Gastrocnemius medialis (tissue), 4 donors: ENCODE data around the gene IWS1.

Experiments
- POLR2A ChIP-seq, 2 donors: fragments of 450-650 bp; IDR thresholded peaks; one replicate each; pipeline ENCODE4 v1.6.1; 2017; ENCODE audit warnings: antibody characterized with exemption in 2 of 2, mild to moderate bottlenecking in 2 of 2, moderate library complexity in 2 of 2
- TF ChIP-seq, protein P1 (sequence below), 5 experiments: fragments of 450-650 bp in 3 of 5; fragments of 200-600 bp in 2 of 5; sonication (generic) in 2 of 5; IDR thresholded peaks in 4 of 5; conservative IDR thresholded peaks in 1 of 5; 1 replicate in 4 of 5; 2 replicates in 1 of 5; pipeline ENCODE4 v1.5.1; 2016 to 2019; ENCODE audit warnings: antibody characterized with exemption in 5 of 5, mild to moderate bottlenecking in 3 of 5, moderate library complexity in 3 of 5

DNA sequence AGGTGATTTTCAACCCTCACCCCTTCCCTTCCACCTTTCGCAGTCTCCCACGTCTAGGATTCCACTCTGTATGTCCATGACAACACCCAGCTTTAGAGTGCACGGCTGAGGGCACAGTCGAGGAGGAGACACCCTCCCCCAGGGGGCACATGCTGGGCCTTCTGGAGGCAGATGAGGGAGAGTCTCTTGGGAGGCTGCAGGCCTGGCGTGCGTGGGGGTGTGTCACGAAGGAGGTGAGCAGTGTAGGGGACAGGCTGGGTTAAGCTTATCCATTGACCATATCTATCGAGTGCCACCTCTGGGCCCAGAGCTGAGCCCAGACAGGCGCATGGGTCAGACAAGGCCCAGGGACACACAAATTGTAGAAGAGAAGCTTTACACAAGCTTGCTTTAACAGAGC is 89.2 kb downstream of the IWS1 start:
- TF ChIP-seq, protein P1, sequence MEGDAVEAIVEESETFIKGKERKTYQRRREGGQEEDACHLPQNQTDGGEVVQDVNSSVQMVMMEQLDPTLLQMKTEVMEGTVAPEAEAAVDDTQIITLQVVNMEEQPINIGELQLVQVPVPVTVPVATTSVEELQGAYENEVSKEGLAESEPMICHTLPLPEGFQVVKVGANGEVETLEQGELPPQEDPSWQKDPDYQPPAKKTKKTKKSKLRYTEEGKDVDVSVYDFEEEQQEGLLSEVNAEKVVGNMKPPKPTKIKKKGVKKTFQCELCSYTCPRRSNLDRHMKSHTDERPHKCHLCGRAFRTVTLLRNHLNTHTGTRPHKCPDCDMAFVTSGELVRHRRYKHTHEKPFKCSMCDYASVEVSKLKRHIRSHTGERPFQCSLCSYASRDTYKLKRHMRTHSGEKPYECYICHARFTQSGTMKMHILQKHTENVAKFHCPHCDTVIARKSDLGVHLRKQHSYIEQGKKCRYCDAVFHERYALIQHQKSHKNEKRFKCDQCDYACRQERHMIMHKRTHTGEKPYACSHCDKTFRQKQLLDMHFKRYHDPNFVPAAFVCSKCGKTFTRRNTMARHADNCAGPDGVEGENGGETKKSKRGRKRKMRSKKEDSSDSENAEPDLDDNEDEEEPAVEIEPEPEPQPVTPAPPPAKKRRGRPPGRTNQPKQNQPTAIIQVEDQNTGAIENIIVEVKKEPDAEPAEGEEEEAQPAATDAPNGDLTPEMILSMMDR (IDR thresholded peaks at IDR 0.05 in 4 of 5, conservative IDR thresholded peaks at IDR 0.05 in 1 of 5), result no peak
- TF ChIP-seq POLR2A (IDR thresholded peaks at IDR 0.05), result no peak
